Measurements from ENCODE around the gene LPAR3. TPM values are rescaled to one million over a fixed set of nuclear protein-coding genes. Genes with fewer than 3 reads are reported as not detected.

The LPAR3 gene
- total RNA-seq, 1 donor from 2014 or later, result 16.2 TPM

GRCh38 chr1:84844094-84844493, 48.9 kb downstream of the LPAR3 start:
- H3K4me3 ChIP-seq, result no peak overlapping the region
- DNase-seq, result no peak
- intact Hi-C loops (cut with micrococcal nuclease), result no loop called here
- TF ChIP-seq, protein P1, sequence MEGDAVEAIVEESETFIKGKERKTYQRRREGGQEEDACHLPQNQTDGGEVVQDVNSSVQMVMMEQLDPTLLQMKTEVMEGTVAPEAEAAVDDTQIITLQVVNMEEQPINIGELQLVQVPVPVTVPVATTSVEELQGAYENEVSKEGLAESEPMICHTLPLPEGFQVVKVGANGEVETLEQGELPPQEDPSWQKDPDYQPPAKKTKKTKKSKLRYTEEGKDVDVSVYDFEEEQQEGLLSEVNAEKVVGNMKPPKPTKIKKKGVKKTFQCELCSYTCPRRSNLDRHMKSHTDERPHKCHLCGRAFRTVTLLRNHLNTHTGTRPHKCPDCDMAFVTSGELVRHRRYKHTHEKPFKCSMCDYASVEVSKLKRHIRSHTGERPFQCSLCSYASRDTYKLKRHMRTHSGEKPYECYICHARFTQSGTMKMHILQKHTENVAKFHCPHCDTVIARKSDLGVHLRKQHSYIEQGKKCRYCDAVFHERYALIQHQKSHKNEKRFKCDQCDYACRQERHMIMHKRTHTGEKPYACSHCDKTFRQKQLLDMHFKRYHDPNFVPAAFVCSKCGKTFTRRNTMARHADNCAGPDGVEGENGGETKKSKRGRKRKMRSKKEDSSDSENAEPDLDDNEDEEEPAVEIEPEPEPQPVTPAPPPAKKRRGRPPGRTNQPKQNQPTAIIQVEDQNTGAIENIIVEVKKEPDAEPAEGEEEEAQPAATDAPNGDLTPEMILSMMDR (IDR thresholded peaks at IDR 0.05; ENCODE audit: borderline replicate concordance), result no peak
- no peaks in the 10 kb centered on the region for H3K27me3 ChIP-seq (ENCODE audit: low read depth)
- no peaks in the 10 kb centered on the region for H3K36me3 ChIP-seq
- H3K4me1 ChIP-seq, result peaks cover 25% of the 10 kb centered on the region
- no peak overlapping the region for H3K27ac ChIP-seq (replicated peaks)
- H3K9me3 ChIP-seq (replicated peaks), result no peaks in the 10 kb centered on the region

GRCh38 chr1:84842748-84843231, 50.2 kb downstream of the LPAR3 start:
- Histone ChIP-seq H3K27me3 (ENCODE audit: low read depth) (no peaks in the 10 kb centered on the region), H3K27ac (replicated peaks) (no peak overlapping the region), H3K9me3 (replicated peaks) (no peaks in the 10 kb centered on the region), H3K4me3 (no peak overlapping the region), H3K4me1 (peaks cover 19% of the 10 kb centered on the region), H3K36me3 (no peaks in the 10 kb centered on the region)
- no peak for DNase-seq
- intact Hi-C loops (cut with micrococcal nuclease), result no loop called here
- TF ChIP-seq, protein P1 (IDR thresholded peaks at IDR 0.05; ENCODE audit: borderline replicate concordance), result no peak

DNA sequence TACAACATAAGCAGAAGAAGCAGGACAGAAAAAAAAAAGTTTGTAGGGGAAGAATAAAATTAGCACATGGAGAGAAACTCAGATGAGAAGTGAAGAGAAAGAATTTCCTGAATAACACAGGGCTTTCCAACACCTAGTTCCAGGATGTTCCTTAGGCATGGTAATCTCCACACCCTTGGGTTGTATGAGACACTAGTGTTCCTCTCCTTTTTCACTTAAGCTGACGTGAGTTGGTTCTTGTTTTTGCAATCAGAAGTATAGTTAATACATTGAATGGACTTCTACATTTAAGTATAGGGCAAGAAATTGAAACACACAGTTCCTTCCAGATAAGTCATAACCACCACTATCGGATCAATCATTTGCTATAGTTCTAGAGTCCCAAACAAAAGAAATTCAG, 51.0 kb downstream of the LPAR3 start:
- Histone ChIP-seq H3K36me3 (no peaks in the 10 kb centered on the region), H3K4me1 (peaks cover 10% of the 10 kb centered on the region), H3K9me3 (replicated peaks) (no peaks in the 10 kb centered on the region), H3K4me3 (no peak overlapping the region), H3K27me3 (ENCODE audit: low read depth) (no peaks in the 10 kb centered on the region), H3K27ac (replicated peaks) (no peak overlapping the region)
- no peak for DNase-seq
- TF ChIP-seq, protein P1 (IDR thresholded peaks at IDR 0.05; ENCODE audit: borderline replicate concordance), result no peak
- intact Hi-C loops (cut with micrococcal nuclease), result no loop called here

DNA sequence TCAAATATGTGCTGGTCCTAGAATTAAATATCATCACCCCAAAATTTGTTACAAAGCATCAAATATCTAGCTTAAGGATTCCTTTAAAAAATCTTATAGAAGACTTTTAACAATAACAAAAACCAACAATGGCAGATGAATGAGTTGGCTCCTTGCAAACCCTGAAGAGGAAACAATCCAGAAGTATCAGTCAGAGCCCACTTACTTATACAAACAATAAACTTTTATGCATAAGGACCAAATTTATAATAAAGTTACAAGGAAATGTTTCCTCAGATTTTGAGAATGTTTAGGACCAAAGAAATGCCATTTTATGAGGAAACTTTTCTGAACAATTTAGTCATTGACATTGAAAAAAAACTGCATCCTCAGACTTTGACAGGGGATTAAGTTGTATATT, 52.7 kb downstream of the LPAR3 start:
- H3K4me3 ChIP-seq, result no peak overlapping the region
- no peaks in the 10 kb centered on the region for H3K36me3 ChIP-seq
- no peak overlapping the region for H3K27ac ChIP-seq (replicated peaks)
- intact Hi-C loops (cut with micrococcal nuclease), result no loop called here
- H3K27me3 ChIP-seq (ENCODE audit: low read depth), result no peaks in the 10 kb centered on the region
- peaks cover 5% of the 10 kb centered on the region for H3K4me1 ChIP-seq
- no peak for DNase-seq
- TF ChIP-seq, protein P1 (IDR thresholded peaks at IDR 0.05; ENCODE audit: borderline replicate concordance), result no peak
- no peaks in the 10 kb centered on the region for H3K9me3 ChIP-seq (replicated peaks)

GRCh38 chr1:84839544-84839943, 53.5 kb downstream of the LPAR3 start:
- intact Hi-C loops (cut with micrococcal nuclease), result no loop called here
- no peak for DNase-seq

More at GRCh38 chr1:84839544-84839943, 53.5 kb downstream of the LPAR3 start:
- Histone ChIP-seq H3K4me1 (peaks cover 5% of the 10 kb centered on the region), H3K27ac (replicated peaks) (no peak overlapping the region), H3K36me3 (no peaks in the 10 kb centered on the region), H3K27me3 (ENCODE audit: low read depth) (no peaks in the 10 kb centered on the region), H3K9me3 (replicated peaks) (no peaks in the 10 kb centered on the region), H3K4me3 (no peak overlapping the region)
- TF ChIP-seq, protein P1 (IDR thresholded peaks at IDR 0.05; ENCODE audit: borderline replicate concordance), result no peak

All from left ventricle myocardium inferior (tissue), 1 donor.